Hematopoietic multipotent progenitor cell treated with erythropoietin and hydrocortisone succinate and interleukin-3 and kit ligand, for 17 days (in vitro differentiated cells): ENCODE results near the gene SH3BGR.
"Not testable (repeated sequence)": the region's sequence is repeated elsewhere in the genome, so short reads cannot be mapped to it uniquely, and the experiment has no call there.

ENCODE experiments used
- DNase-seq: peaks from one replicate; pipeline ENCODE4 v3.0.0-alpha.2; 2015; ENCODE audit warnings: low spot score

The SH3BGR gene

GRCh38 chr21:39515684-39516472 lies 64.1 kb downstream of the SH3BGR start:
- no peak for DNase-seq

- DNase-seq, result peak; percentile 57
These were observed 66.5 kb downstream of the SH3BGR start for GRCh38 chr21:39518055-39518846.

GRCh38 chr21:39518847-39519210 lies 67.1 kb downstream of the SH3BGR start:
- DNase-seq, result no peak

DNA sequence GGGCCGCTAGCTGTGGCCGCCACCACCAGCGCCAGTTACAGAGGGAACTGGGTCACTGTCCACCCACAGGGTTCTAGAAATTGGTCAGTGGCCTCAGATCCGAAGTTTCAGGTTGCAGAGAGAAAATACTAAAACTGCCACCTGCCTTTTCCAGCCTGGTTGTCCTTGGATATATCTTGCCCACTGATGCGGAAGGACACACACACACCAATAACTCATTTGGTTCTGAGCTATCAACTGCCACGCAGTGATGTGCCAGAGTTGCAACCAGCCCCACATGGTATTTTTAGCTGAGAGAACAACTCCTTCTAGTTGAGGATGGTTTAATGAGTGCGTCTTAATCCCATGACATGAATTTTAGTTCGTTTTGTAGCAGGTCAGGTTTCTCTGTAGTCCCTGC lies 68.1 kb downstream of the SH3BGR start:
- DNase-seq, result no peak

GRCh38 chr21:39523399-39523798 lies 71.6 kb downstream of the SH3BGR start:
- no peak for DNase-seq

DNA sequence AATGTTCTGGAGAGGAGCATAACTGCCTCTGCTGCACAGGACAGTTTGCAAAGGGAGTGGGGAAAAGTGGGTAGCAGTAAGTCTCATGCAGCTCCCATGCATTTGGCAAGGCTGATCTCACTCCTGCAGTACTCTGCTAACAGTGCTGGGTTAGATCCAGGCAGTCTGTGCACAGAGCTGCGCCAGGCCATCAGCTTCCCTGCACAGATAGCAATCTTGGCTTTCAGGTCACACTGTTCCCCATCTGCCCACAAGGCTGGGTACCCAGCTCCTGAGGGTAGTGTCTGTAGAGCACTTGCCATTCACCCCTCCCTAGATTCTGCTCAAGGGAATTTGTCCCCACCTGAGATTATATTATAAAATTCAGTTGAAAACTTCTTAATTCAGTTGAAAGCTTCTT lies 72.1 kb downstream of the SH3BGR start:
- no peak for DNase-seq

DNA sequence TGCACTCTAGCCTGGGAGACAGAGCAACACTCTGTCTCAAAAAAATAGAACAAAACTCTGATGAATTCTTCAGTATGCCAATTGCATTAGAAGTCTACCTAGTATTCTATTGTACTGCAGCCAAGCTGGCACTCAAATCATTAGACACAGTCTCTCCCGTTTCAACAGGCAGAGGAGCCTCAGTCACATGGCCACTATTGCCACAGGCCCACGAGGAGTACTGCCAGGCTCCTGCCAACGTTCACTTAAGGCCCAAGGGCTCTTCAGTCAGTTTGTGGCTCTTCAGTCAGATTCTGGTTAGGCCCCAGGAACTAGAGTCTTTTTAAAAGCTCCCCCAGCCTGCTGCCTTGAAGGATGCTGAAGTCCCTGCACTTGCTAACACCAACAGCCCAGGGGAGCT lies 73.4 kb downstream of the SH3BGR start:
- DNase-seq, result no peak

GRCh38 chr21:39525601-39526000 lies 73.8 kb downstream of the SH3BGR start:
- DNase-seq, result no peak

GRCh38 chr21:39527067-39527595 lies 75.4 kb downstream of the SH3BGR start:
- no peak for DNase-seq

DNA sequence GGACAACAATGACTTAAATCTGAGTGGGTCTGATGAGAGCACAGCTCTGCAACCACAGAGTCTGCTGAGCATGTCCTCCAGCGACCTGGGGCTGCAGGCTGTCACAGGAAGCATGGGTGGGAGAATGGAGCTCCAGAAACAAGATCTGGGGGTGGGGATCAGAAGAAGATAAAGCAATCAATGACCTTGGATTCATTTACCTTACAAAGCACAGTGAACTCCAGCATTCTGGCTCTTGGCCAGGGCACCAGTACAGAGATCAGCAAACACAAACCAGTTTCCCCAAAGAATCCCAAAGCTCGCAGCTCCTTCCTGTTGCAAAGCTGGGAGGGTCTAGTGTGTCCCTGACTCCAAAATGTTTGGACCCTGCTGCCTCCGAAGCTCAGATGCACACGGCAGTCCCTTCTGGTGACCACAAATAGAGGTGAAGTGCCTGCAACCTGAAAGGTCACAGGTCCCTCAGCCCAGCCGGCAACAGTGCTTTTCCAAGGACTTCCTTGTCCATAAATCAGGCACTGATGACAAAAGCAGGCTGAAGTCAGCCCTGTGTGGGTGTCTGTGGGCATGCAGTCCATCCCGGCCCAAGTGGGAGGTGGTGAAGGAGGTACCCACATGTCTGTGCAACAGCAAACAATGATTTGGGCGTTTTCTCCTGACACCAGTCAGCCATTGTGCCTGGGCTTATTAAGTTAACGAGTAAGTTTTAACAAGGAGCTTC lies 76.1 kb downstream of the SH3BGR start:
- DNase-seq, result no peak

GRCh38 chr21:39529026-39529425 lies 77.3 kb downstream of the SH3BGR start:
- DNase-seq, result no peak

GRCh38 chr21:39531064-39531463 lies 79.3 kb downstream of the SH3BGR start:
- no peak for DNase-seq

- no peak for DNase-seq
These were observed 80.1 kb downstream of the SH3BGR start for GRCh38 chr21:39531840-39532239.

DNA sequence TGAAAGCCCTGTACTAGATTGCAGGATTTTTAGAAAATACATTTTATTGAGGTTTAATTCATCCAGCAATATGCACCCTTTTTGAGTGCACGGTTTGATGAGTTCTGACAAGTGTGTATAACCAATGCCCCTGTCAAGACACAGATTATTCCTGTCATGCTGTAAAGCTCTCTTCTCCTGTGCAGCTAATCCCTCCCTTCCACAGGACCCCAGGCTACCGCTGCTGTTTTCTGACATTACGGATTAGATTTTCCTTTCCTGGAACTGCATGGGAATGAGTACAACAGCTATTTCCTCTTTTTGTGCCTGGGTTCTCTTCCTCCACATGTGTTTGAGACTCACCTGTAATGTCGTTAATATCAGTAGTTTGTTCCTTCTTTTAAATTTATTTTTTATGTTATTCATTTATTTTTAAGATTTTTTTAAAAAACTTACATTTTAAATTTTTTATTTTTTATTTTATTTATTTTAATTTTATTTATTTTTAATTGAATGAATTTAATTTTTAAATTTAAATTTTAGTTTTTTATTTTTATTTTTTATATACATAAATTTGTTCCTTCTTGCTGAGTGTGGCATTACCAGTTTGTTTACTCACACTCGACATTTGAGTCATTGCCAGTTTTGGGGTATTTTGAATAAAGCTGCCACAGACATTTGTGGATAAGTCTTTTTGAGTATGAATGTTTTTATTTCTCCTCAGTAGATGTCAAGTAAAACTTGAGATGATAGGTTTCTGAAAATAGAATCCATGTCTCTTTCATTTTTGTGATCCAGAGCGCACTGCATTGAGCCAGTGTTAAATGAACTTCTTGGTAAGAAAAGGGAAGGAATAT lies 82.0 kb downstream of the SH3BGR start:
- no peak for DNase-seq

DNA sequence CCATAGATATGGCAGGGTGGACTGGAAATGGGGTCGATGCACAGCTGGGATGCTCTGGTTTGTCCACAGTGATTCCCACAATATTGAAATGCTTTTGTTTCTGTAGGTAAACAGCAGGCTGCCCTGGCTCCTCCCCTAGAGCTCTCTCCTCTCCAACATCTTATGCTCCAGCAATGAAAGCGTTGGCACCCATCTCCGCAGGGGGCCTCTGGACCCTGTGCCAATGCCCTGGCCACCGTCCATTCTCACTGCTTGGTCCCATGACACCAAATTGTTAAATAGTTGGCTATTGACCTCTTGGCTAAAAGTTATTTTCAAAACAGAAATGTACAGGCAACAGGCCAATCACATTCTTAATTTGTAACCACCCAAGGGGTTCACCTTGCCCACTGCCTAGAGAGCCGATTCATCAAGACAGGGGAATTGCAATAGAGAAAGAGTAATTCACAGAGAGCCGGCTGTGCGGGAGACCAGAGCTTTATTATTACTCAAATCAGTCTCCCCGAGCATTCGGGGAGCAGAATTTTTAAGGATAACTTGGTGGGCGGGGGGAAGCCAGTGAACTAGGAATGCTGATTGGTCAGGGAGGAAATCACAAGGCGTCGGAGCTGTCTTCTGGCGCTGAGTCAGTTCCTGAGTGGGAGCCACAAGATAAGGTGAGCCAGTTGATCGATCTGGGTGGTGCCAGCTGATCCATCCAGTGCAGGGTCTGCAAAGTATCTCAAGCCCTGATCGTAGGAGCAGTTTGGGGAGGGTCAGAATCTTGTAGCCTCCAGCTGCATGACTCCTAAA lies 84.1 kb downstream of the SH3BGR start:
- no peak for DNase-seq

DNA sequence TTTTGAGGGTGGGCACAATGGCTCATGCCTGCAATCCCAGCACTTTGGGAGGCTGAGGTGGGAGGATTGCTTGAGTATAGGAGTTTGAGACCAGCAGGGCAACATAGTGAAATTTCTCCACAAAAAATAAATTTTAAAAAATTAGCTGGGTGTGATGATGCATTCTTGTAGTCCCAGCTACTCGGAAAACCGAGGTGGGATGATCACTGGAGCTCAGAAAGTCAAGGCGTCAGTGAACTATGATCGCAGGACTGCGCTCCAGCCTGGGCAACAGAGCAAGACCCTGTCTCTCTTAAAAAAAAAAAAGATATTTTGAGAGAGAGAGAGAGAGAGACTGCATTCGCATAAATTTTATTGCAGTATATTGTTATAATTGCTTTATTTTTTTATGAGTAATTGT lies 85.1 kb downstream of the SH3BGR start:
- DNase-seq, result no peak

GRCh38 chr21:39537571-39537970 lies 85.8 kb downstream of the SH3BGR start:
- DNase-seq, result no peak

- no peak for DNase-seq
These were observed 86.8 kb downstream of the SH3BGR start for GRCh38 chr21:39538453-39539042.

DNA sequence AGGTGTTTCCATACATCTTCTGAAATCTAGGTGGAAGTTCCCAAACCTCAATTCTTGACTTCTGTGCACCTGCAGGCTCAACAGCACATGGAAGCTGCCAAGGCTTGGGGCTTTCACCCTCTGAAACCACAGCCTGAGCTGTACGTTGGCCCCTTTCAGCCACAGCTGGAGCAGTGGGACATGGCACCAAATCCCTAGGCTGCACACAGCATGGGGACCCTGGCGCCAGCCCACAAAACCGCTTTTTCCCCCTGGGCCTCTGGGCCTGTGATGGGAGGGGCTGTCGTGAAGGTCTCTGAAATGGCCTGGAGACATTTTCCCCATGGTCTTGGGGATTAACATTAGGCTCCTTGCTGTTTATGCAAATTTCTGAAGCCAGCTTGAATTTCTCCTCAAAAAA lies 88.6 kb downstream of the SH3BGR start:
- not testable (repeated sequence) for DNase-seq

DNA sequence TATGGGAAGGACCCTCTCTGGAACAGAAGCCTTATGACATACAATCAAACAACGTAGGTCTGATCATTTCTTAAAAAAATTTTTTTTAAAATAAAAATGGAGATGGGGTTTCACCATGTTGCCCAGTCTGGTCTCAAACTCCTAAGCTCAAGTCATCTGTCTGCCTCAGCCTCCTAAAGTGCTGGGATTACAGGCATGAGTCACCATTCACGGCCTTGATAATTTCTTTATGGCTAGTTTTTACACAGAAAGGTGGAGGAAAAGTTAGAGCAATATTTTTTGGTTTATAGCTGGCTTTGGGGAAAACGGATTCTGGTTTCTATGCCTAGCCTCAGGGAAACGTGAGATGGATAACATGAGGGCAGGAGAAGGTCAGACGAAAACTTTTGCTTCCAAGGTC lies 91.0 kb downstream of the SH3BGR start:
- no peak for DNase-seq
